CD4-positive, CD25-positive, alpha-beta regulatory T cell (primary cell): Measurements from ENCODE around the gene SLC25A21. TPM values are rescaled to one million over a fixed set of nuclear protein-coding genes. Genes with fewer than 3 reads are reported as not detected.
"Not testable (repeated sequence)": the region's sequence is repeated elsewhere in the genome, so short reads cannot be mapped to it uniquely, and the experiment has no call there.

Source experiments
- ATAC-seq, 2 donors: fragments of 150-1000 bp; cut with Tn5 transposase; one replicate each; pipeline ENCODE4 v1.10.0; 2021; ENCODE audit warnings: low read depth in 2 of 2, moderate number of reproducible peaks in 2 of 2, moderate library complexity in 1 of 2
- DNase-seq, 3 donors: peaks; one replicate each; pipeline versions ENCODE4 v3.0.0 to v3.0.0-alpha.2; 2012 to 2022; ENCODE audit warnings: mixed read lengths in 1 of 3
- H3K27ac ChIP-seq: one replicate; pipeline ENCODE4 v1.7.0; 2013; ENCODE audit warnings: mild to moderate bottlenecking, low read length; ENCODE audit not compliant: insufficient read depth, poor library complexity, severe bottlenecking
- H3K27me3 ChIP-seq: one replicate; pipeline ENCODE4 v1.7.0; 2013; ENCODE audit warnings: low read length; ENCODE audit not compliant: control insufficient read depth, insufficient read depth
- H3K36me3 ChIP-seq: one replicate; pipeline ENCODE4 v1.7.0; 2013; ENCODE audit warnings: mild to moderate bottlenecking, low read length, moderate library complexity; ENCODE audit not compliant: control insufficient read depth, insufficient read depth
- H3K4me1 ChIP-seq: 2 replicates; pipeline ENCODE4 v1.7.0; 2013; ENCODE audit warnings: mild to moderate bottlenecking, low read length; ENCODE audit not compliant: insufficient read depth, control insufficient read depth, poor library complexity, severe bottlenecking
- H3K4me3 ChIP-seq: one replicate; pipeline ENCODE4 v1.7.0; 2013; ENCODE audit warnings: low read depth, mild to moderate bottlenecking, low read length, moderate library complexity
- H3K9me3 ChIP-seq, 2 experiments: 1 replicate in 1 of 2; 2 replicates in 1 of 2; pipeline ENCODE4 v1.7.0; 2013; ENCODE audit warnings: low read length in 2 of 2, mild to moderate bottlenecking in 1 of 2, moderate library complexity in 1 of 2; ENCODE audit not compliant: control insufficient read depth in 2 of 2
- H3K27ac Mint-ChIP-seq, 3 donors: one replicate each; pipeline ENCODE4 v1.8.0; 2020 to 2022; ENCODE audit warnings: mild to moderate bottlenecking in 3 of 3, mixed read lengths in 3 of 3, moderate library complexity in 2 of 3
- H3K27me3 Mint-ChIP-seq: one replicate; pipeline ENCODE4 v1.8.0; 2022; ENCODE audit warnings: mild to moderate bottlenecking, mixed read lengths
- H3K36me3 Mint-ChIP-seq: one replicate; pipeline ENCODE4 v1.8.0; 2020; ENCODE audit warnings: mixed read lengths
- H3K4me1 Mint-ChIP-seq, 4 donors: one replicate each; pipeline ENCODE4 v1.8.0; 2020 to 2022; ENCODE audit warnings: mixed read lengths in 4 of 4, mild to moderate bottlenecking in 1 of 4
- H3K4me3 Mint-ChIP-seq, 4 donors: one replicate each; pipeline ENCODE4 v1.8.0; 2020 to 2022; ENCODE audit warnings: mild to moderate bottlenecking in 4 of 4, mixed read lengths in 4 of 4, moderate library complexity in 3 of 4
- H3K9me3 Mint-ChIP-seq, 7 donors: one replicate each; pipeline ENCODE4 v1.8.0; 2020 to 2022; ENCODE audit warnings: mixed read lengths in 7 of 7, mild to moderate bottlenecking in 3 of 7, moderate library complexity in 2 of 7
- polyA plus RNA-seq, 4 donors: library from polyadenylated mRNA; unstranded; fragments of 300-500 nt; fragmentation: Illumina TruSeq; gene quantifications; one replicate each; pipeline ENCODE4 v1.2.3, GENCODE V29; 2021
- total RNA-seq: library from RNA; stranded (reverse); gene quantifications from one replicate; pipeline ENCODE4 v1.2.3, GENCODE V29; 2022

Gene SLC25A21
- total and polyA plus RNA-seq, 5 donors from 2014 or later = not detected

GRCh38 chr14:37170237-37170636 lies 2.2 kb downstream of the SLC25A21 start:
- Histone ChIP-seq H3K4me3 (no peak overlapping the region), H3K27me3 (peaks cover 4% of the 10 kb centered on the region), H3K9me3 (no peaks in the 10 kb centered on the region), H3K27ac (no peak overlapping the region), H3K36me3 (no peaks in the 10 kb centered on the region), H3K4me1 (no peaks in the 10 kb centered on the region)
- H3K27me3 Mint-ChIP-seq = peaks cover 17% of the 10 kb centered on the region
- ATAC-seq (no peak), DNase-seq (no peak)
- H3K4me1 Mint-ChIP-seq = peaks cover 0 to 2% (median 0%) of the 10 kb centered on the region in 4 donors
- H3K9me3 Mint-ChIP-seq = peaks cover 0 to 7% (median 3%) of the 10 kb centered on the region in 7 donors
- H3K36me3 Mint-ChIP-seq = no peaks in the 10 kb centered on the region
- no peak overlapping the region for H3K27ac Mint-ChIP-seq
- no peak overlapping the region for H3K4me3 Mint-ChIP-seq

- H3K4me3 ChIP-seq = no peak overlapping the region
- H3K27ac ChIP-seq = no peak overlapping the region
- peaks cover 4% of the 10 kb centered on the region for H3K27me3 ChIP-seq
- Mint-ChIP-seq H3K4me3 (no peak overlapping the region), H3K27me3 (peaks cover 17% of the 10 kb centered on the region), H3K4me1 (peaks cover 0 to 2% (median 0%) of the 10 kb centered on the region in 4 donors), H3K27ac (no peak overlapping the region), H3K36me3 (no peaks in the 10 kb centered on the region), H3K9me3 (peaks cover 0 to 7% (median 3%) of the 10 kb centered on the region in 7 donors)
- DNase-seq = no peak
- ATAC-seq = no peak
- no peaks in the 10 kb centered on the region for H3K4me1 ChIP-seq
- H3K9me3 ChIP-seq = no peaks in the 10 kb centered on the region
- H3K36me3 ChIP-seq = no peaks in the 10 kb centered on the region
Observed at GRCh38 chr14:37168721-37169120, 3.7 kb downstream of the SLC25A21 start.

- Histone ChIP-seq H3K4me3 (no peak overlapping the region), H3K27ac (no peak overlapping the region), H3K9me3 (no peaks in the 10 kb centered on the region), H3K4me1 (no peaks in the 10 kb centered on the region), H3K36me3 (no peaks in the 10 kb centered on the region), H3K27me3 (no peaks in the 10 kb centered on the region)
- H3K27me3 Mint-ChIP-seq = peaks cover 4% of the 10 kb centered on the region
- peaks cover 0 to 7% (median 3%) of the 10 kb centered on the region in 7 donors for H3K9me3 Mint-ChIP-seq
- H3K27ac Mint-ChIP-seq = no peak overlapping the region
- H3K4me1 Mint-ChIP-seq = peaks cover 0 to 2% (median 0%) of the 10 kb centered on the region in 4 donors
- DNase-seq (no peak), ATAC-seq (no peak)
- H3K4me3 Mint-ChIP-seq = no peak overlapping the region
- no peaks in the 10 kb centered on the region for H3K36me3 Mint-ChIP-seq
Observed at GRCh38 chr14:37167151-37168047, 5.0 kb downstream of the SLC25A21 start.

- Mint-ChIP-seq H3K27ac (no peak overlapping the region), H3K27me3 (no peaks in the 10 kb centered on the region), H3K9me3 (peaks cover 0 to 7% (median 2%) of the 10 kb centered on the region in 7 donors), H3K4me3 (no peak overlapping the region), H3K36me3 (no peaks in the 10 kb centered on the region), H3K4me1 (no peaks in the 10 kb centered on the region)
- H3K36me3 ChIP-seq = no peaks in the 10 kb centered on the region
- H3K4me1 ChIP-seq = no peaks in the 10 kb centered on the region
- no peaks in the 10 kb centered on the region for H3K27me3 ChIP-seq
- H3K27ac ChIP-seq = no peak overlapping the region
- no peak overlapping the region for H3K4me3 ChIP-seq
- no peaks in the 10 kb centered on the region for H3K9me3 ChIP-seq
- ATAC-seq (no peak), DNase-seq (no peak)
Observed at GRCh38 chr14:37165794-37166193, 6.6 kb downstream of the SLC25A21 start.

GRCh38 chr14:37162307-37162706 lies 10.1 kb downstream of the SLC25A21 start:
- not testable (repeated sequence) for H3K4me1 Mint-ChIP-seq, H3K27ac ChIP-seq, H3K27me3 Mint-ChIP-seq, H3K9me3 ChIP-seq, H3K36me3 Mint-ChIP-seq, H3K27me3 ChIP-seq, H3K4me3 Mint-ChIP-seq, H3K36me3 ChIP-seq, H3K4me1 ChIP-seq, DNase-seq, H3K4me3 ChIP-seq, ATAC-seq, H3K27ac Mint-ChIP-seq
- peaks cover 4 to 14% (median 10%) of the 10 kb centered on the region in 7 donors for H3K9me3 Mint-ChIP-seq

GRCh38 chr14:37157987-37158386 lies 14.4 kb downstream of the SLC25A21 start:
- no peak overlapping the region for H3K4me3 Mint-ChIP-seq
- H3K27ac Mint-ChIP-seq = no peak overlapping the region
- H3K36me3 Mint-ChIP-seq = no peaks in the 10 kb centered on the region
- no peaks in the 10 kb centered on the region for H3K9me3 ChIP-seq
- no peak overlapping the region for H3K27ac ChIP-seq
- H3K4me1 Mint-ChIP-seq = no peaks in the 10 kb centered on the region
- no peaks in the 10 kb centered on the region for H3K27me3 Mint-ChIP-seq
- H3K4me1 ChIP-seq = no peaks in the 10 kb centered on the region
- H3K4me3 ChIP-seq = no peak overlapping the region
- no peak for DNase-seq
- no peak for ATAC-seq
- no peaks in the 10 kb centered on the region for H3K27me3 ChIP-seq
- H3K36me3 ChIP-seq = no peaks in the 10 kb centered on the region
- peaks cover 5 to 24% (median 15%) of the 10 kb centered on the region in 7 donors for H3K9me3 Mint-ChIP-seq

GRCh38 chr14:37153483-37153882 lies 18.9 kb downstream of the SLC25A21 start:
- no peak for ATAC-seq
- H3K4me1 Mint-ChIP-seq = no peaks in the 10 kb centered on the region
- H3K27me3 ChIP-seq = no peaks in the 10 kb centered on the region

DNA sequence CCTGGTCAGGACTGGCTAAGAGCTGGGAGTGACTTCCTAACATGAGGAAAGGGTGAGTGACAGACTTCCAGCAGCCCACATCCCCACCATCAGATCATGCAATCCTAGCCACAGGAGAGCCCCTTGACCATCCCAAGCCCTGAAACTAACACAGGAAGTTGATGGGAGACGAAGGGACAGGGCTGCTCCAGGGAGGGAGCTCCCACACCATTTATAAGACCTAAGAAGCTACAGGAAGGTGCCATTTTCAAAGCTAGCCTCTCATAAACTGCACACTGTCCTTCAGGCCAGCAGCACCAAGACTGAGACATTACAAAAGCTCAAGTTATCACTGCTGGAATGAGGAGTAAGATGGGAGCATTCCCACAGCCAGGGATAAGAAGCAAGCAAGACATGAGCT lies 19.4 kb downstream of the SLC25A21 start:
- Histone ChIP-seq H3K4me1 (no peaks in the 10 kb centered on the region), H3K9me3 (no peaks in the 10 kb centered on the region), H3K27ac (no peak overlapping the region), H3K36me3 (no peaks in the 10 kb centered on the region), H3K4me3 (no peak overlapping the region), H3K27me3 (no peaks in the 10 kb centered on the region)
- H3K27me3 Mint-ChIP-seq = no peaks in the 10 kb centered on the region
- no peak for ATAC-seq
- no peaks in the 10 kb centered on the region for H3K36me3 Mint-ChIP-seq
- H3K9me3 Mint-ChIP-seq = peaks cover 0 to 17% (median 4%) of the 10 kb centered on the region in 7 donors
- H3K4me3 Mint-ChIP-seq = no peak overlapping the region
- no peaks in the 10 kb centered on the region for H3K4me1 Mint-ChIP-seq
- H3K27ac Mint-ChIP-seq = no peak overlapping the region
- no peak for DNase-seq

More at GRCh38 chr14:37153483-37153882, 18.9 kb downstream of the SLC25A21 start:
- H3K4me3 Mint-ChIP-seq = no peak overlapping the region
- Histone ChIP-seq H3K36me3 (no peaks in the 10 kb centered on the region), H3K4me3 (no peak overlapping the region), H3K4me1 (no peaks in the 10 kb centered on the region), H3K27ac (no peak overlapping the region), H3K9me3 (no peaks in the 10 kb centered on the region)
- peaks cover 0 to 18% (median 6%) of the 10 kb centered on the region in 7 donors for H3K9me3 Mint-ChIP-seq
- no peak for DNase-seq
- no peak overlapping the region for H3K27ac Mint-ChIP-seq
- no peaks in the 10 kb centered on the region for H3K27me3 Mint-ChIP-seq
- H3K36me3 Mint-ChIP-seq = no peaks in the 10 kb centered on the region
